ENCODE results near the gene HAPSTR1. TPM values are rescaled to one million over a fixed set of nuclear protein-coding genes. Genes with fewer than 3 reads are reported as not detected.

The HAPSTR1 gene
- total RNA-seq, 6 experiments from 2014 or later = 65.0 to 77.4 (median 72.0) TPM

GRCh38 chr16:9123871-9124270 is 32.4 kb downstream of the HAPSTR1 start:
- TF ChIP-seq, protein P1, sequence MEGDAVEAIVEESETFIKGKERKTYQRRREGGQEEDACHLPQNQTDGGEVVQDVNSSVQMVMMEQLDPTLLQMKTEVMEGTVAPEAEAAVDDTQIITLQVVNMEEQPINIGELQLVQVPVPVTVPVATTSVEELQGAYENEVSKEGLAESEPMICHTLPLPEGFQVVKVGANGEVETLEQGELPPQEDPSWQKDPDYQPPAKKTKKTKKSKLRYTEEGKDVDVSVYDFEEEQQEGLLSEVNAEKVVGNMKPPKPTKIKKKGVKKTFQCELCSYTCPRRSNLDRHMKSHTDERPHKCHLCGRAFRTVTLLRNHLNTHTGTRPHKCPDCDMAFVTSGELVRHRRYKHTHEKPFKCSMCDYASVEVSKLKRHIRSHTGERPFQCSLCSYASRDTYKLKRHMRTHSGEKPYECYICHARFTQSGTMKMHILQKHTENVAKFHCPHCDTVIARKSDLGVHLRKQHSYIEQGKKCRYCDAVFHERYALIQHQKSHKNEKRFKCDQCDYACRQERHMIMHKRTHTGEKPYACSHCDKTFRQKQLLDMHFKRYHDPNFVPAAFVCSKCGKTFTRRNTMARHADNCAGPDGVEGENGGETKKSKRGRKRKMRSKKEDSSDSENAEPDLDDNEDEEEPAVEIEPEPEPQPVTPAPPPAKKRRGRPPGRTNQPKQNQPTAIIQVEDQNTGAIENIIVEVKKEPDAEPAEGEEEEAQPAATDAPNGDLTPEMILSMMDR (IDR thresholded peaks at IDR 0.05) = no peak
- Mint-ChIP-seq H3K9me3 (no peaks in the 10 kb centered on the region), H3K27me3 (ENCODE audit: insufficient read depth) (peaks cover 2% of the 10 kb centered on the region), H3K4me3 (no peak overlapping the region), H3K36me3 (ENCODE audit: low read depth) (peaks cover 17% of the 10 kb centered on the region; the same call in 1 of the 2 replicates), H3K27ac (peak overlapping the region; percentile 21; the same call in 1 of the 2 replicates), H3K4me1 (ENCODE audit: low read depth) (peaks cover 63% of the 10 kb centered on the region)
- DNase-seq = no peak

DNA sequence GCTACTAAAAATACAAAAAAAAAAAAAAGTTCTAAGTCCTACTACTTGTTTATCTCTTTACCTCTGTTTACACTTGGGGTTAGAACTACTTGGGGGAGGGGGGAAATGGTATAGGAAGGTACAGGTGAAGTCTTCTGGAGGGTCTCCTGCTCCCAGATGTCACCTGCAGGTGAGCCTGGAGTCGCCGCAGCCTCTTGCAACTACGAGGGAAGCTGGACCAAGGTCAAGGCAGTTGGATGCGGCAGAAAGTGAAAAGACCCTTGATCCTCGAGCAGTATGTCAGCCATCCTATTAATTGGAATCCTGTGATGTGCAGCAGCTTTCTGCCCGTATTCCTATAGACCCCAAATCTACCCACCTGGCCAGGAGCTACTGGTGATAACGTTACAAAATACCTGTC is 33.0 kb downstream of the HAPSTR1 start:
- no peak for DNase-seq
- Mint-ChIP-seq H3K27me3 (ENCODE audit: insufficient read depth) (peaks cover 2% of the 10 kb centered on the region), H3K4me3 (no peak overlapping the region), H3K4me1 (ENCODE audit: low read depth) (peaks cover 60% of the 10 kb centered on the region), H3K36me3 (ENCODE audit: low read depth) (peaks cover 16% of the 10 kb centered on the region; the same call in 1 of the 2 replicates), H3K9me3 (no peaks in the 10 kb centered on the region), H3K27ac (no peak overlapping the region)
- TF ChIP-seq, protein P1 (IDR thresholded peaks at IDR 0.05) = no peak

GRCh38 chr16:9124908-9125584 is 33.6 kb downstream of the HAPSTR1 start:
- no peaks in the 10 kb centered on the region for H3K9me3 Mint-ChIP-seq
- no peak for DNase-seq
- H3K4me1 Mint-ChIP-seq (ENCODE audit: low read depth) = peaks cover 54% of the 10 kb centered on the region
- H3K27ac Mint-ChIP-seq = peak overlapping the region; percentile 53; the same call in 1 of the 2 replicates
- peak overlapping the region; percentile 15; the same call in 1 of the 2 replicates for H3K4me3 Mint-ChIP-seq
- TF ChIP-seq, protein P1 (IDR thresholded peaks at IDR 0.05) = no peak; the same call in 1 of the 2 replicates
- peaks cover 2% of the 10 kb centered on the region for H3K27me3 Mint-ChIP-seq (ENCODE audit: insufficient read depth)
- H3K36me3 Mint-ChIP-seq (ENCODE audit: low read depth) = peaks cover 16% of the 10 kb centered on the region; the same call in 1 of the 2 replicates

- Mint-ChIP-seq H3K4me1 (ENCODE audit: low read depth) (peaks cover 49% of the 10 kb centered on the region), H3K27ac (peak overlapping the region; percentile 33), H3K4me3 (no peak overlapping the region; the same call in 1 of the 2 replicates), H3K36me3 (ENCODE audit: low read depth) (peaks cover 16% of the 10 kb centered on the region; the same call in 1 of the 2 replicates), H3K9me3 (no peaks in the 10 kb centered on the region), H3K27me3 (ENCODE audit: insufficient read depth) (peaks cover 2% of the 10 kb centered on the region)
- no peak for DNase-seq
- TF ChIP-seq, protein P1 (IDR thresholded peaks at IDR 0.05) = no peak
Observed at GRCh38 chr16:9125658-9126505, 34.4 kb downstream of the HAPSTR1 start.

- Mint-ChIP-seq H3K27ac (peak overlapping the region; percentile 81), H3K36me3 (ENCODE audit: low read depth) (peaks cover 16% of the 10 kb centered on the region; the same call in 1 of the 2 replicates), H3K9me3 (no peaks in the 10 kb centered on the region), H3K4me3 (no peak overlapping the region), H3K4me1 (ENCODE audit: low read depth) (peaks cover 49% of the 10 kb centered on the region), H3K27me3 (ENCODE audit: insufficient read depth) (peaks cover 2% of the 10 kb centered on the region)
- TF ChIP-seq, protein P1 (IDR thresholded peaks at IDR 0.05) = no peak
- no peak for DNase-seq
Observed at GRCh38 chr16:9126609-9127008, 35.2 kb downstream of the HAPSTR1 start.

Data from HFFc6 (cell line).